HCT116 (cell line): ENCODE results near the gene OVOL3. TPM values are rescaled to one million over a fixed set of nuclear protein-coding genes. Genes with fewer than 3 reads are reported as not detected.

Source experiments
- ATAC-seq: fragments of 200-7000 bp; cut with Tn5 transposase; 2 replicates; pipeline ENCODE4 v1.9.1; 2020; ENCODE audit warnings: mild to moderate bottlenecking, moderate library complexity
- BruUV-seq: library from RNA; stranded (reverse); fragments of 400-500 nt; replicated peaks from 2 replicates; lab custom pipeline; 2021; lab: Mats Ljungman, UMichigan
- CTCF ChIA-PET: fragments of 300-600 bp; sonication (Branson Sonifier 250); formaldehyde crosslinking; loops from one replicate; lab custom pipeline; 2021; ENCODE audit warnings: antibody characterized with exemption; lab: Charles Lee
- POLR2A ChIA-PET: fragments of 300-600, 350-600 bp; sonication (Branson Sonifier 250); formaldehyde crosslinking; loops from one replicate; lab custom pipeline; 2021; ENCODE audit warnings: antibody characterized with exemption; lab: Charles Lee
- RAD21 ChIA-PET, 2 experiments: fragments of 300-600 bp; sonication (Branson Sonifier 250); formaldehyde crosslinking; loops; one replicate each; lab custom pipeline; 2023; ENCODE audit warnings: low total read pairs in 2 of 2; ENCODE audit not compliant: uncharacterized antibody in 2 of 2, unreplicated experiment in 2 of 2, low non-redundant PET in 1 of 2; lab: Charles Lee
- DNase-seq: peaks from one replicate; pipeline ENCODE4 v3.0.0-alpha.2; 2010; ENCODE audit warnings: low read depth, low spot score
- H2AFZ ChIP-seq: fragments of 200-600 bp; shearing (Covaris generic), sonication (generic); 2 replicates; pipeline ENCODE4 v1.6.1; 2017; ENCODE audit warnings: low read depth, mixed run types, mixed read lengths, antibody characterized with exemption, low read length; ENCODE audit not compliant: poor library complexity, severe bottlenecking
- H3K27ac ChIP-seq: 2 replicates; pipeline ENCODE4 v1.5.1; 2012; ENCODE audit warnings: low read depth, low read length
- H3K27me3 ChIP-seq: fragments of 200-600 bp; sonication (generic); 2 replicates; pipeline ENCODE4 v1.6.1; 2016; ENCODE audit warnings: mixed run types, low read length, mixed read lengths; ENCODE audit not compliant: insufficient read depth
- H3K36me3 ChIP-seq, 2 experiments: fragments of 200-500 bp in 1 of 2; fragments of 200-600 bp in 1 of 2; sonication (Bioruptor generic) in 1 of 2; sonication (generic) in 1 of 2; 2 replicates each; pipeline versions ENCODE4 v1.5.1 to v1.6.1; 2014 to 2016; ENCODE audit warnings: low read length in 2 of 2, inconsistent platforms in 1 of 2, mixed read lengths in 1 of 2, mixed run types in 1 of 2; ENCODE audit not compliant: insufficient read depth in 2 of 2, control insufficient read depth in 1 of 2
- H3K4me1 ChIP-seq, 2 experiments: fragments of 200-600 bp in 1 of 2; sonication (generic) in 1 of 2; 2 replicates each; pipeline versions ENCODE4 v1.5.1 to v1.6.1; 2012 to 2017; ENCODE audit warnings: low read length in 2 of 2, inconsistent platforms in 1 of 2, mild to moderate bottlenecking in 1 of 2, mixed read lengths in 1 of 2, mixed run types in 1 of 2, moderate library complexity in 1 of 2; ENCODE audit not compliant: insufficient read depth in 2 of 2, control insufficient read depth in 1 of 2
- H3K4me2 ChIP-seq: fragments of 200-600 bp; sonication (generic); 2 replicates; pipeline ENCODE4 v1.6.1; 2017; ENCODE audit warnings: mixed run types, low read length, mixed read lengths
- H3K4me3 ChIP-seq, 2 experiments: fragments of 200-600 bp in 1 of 2; sonication (generic) in 1 of 2; replicated peaks in 1 of 2; 2 replicates each; pipeline ENCODE4 v1.5.1; 2011 to 2016; ENCODE audit warnings: low read length in 2 of 2, control low read depth in 1 of 2, low read depth in 1 of 2, mild to moderate bottlenecking in 1 of 2, mixed read lengths in 1 of 2, mixed run types in 1 of 2
- H3K79me2 ChIP-seq: fragments of 200-600 bp; sonication (generic); 2 replicates; pipeline ENCODE4 v1.6.1; 2017; ENCODE audit warnings: mild to moderate bottlenecking, mixed run types, low read length, moderate library complexity, mixed read lengths; ENCODE audit not compliant: insufficient read depth
- H3K9ac ChIP-seq: fragments of 200-600 bp; sonication (generic); 2 replicates; pipeline ENCODE4 v1.6.1; 2016; ENCODE audit warnings: low read length, mixed read lengths
- H3K9me2 ChIP-seq: fragments of 200-600 bp; sonication (generic), shearing (Covaris generic); 2 replicates; pipeline ENCODE4 v1.6.1; 2017; ENCODE audit warnings: mixed run types, mild to moderate bottlenecking, moderate library complexity; ENCODE audit not compliant: insufficient read depth
- H3K9me3 ChIP-seq, 2 experiments: fragments of 200-500 bp in 1 of 2; fragments of 200-600 bp in 1 of 2; sonication (Bioruptor generic) in 1 of 2; sonication (generic) in 1 of 2; 2 replicates each; pipeline ENCODE4 v1.6.1; 2014 to 2017; ENCODE audit warnings: low read length in 2 of 2, mixed read lengths in 2 of 2, inconsistent platforms in 1 of 2, low read depth in 1 of 2, mild to moderate bottlenecking in 1 of 2, mixed run types in 1 of 2, moderate library complexity in 1 of 2; ENCODE audit not compliant: control insufficient read depth in 1 of 2, insufficient read depth in 1 of 2
- H4K20me1 ChIP-seq: fragments of 200-600 bp; sonication (generic), shearing (Covaris generic); 2 replicates; pipeline ENCODE4 v1.6.1; 2017; ENCODE audit warnings: mixed run types, mild to moderate bottlenecking, moderate library complexity; ENCODE audit not compliant: insufficient read depth
- EGR1 ChIP-seq: IDR thresholded peaks from 2 replicates; pipeline ENCODE4 v1.6.1; 2012; ENCODE audit warnings: low read depth
- EZH2phosphoT487 ChIP-seq: fragments of 200-600 bp; IDR thresholded peaks from 2 replicates; pipeline ENCODE4 v1.6.1; 2018; ENCODE audit warnings: antibody characterized with exemption, borderline replicate concordance
- FOSL1 ChIP-seq: IDR thresholded peaks from 2 replicates; pipeline ENCODE4 v1.6.1; 2012; ENCODE audit warnings: low read depth
- JUND ChIP-seq: IDR thresholded peaks from 2 replicates; pipeline ENCODE4 v1.6.1; 2012
- MAX ChIP-seq: IDR thresholded peaks from 2 replicates; pipeline ENCODE4 v1.6.1; 2012
- POLR2AphosphoS5 ChIP-seq: IDR thresholded peaks from 2 replicates; pipeline ENCODE4 v1.6.1; 2011; ENCODE audit warnings: mild to moderate bottlenecking, low read depth, low read length, moderate library complexity
- SP1 ChIP-seq: IDR thresholded peaks from 2 replicates; pipeline ENCODE4 v1.6.1; 2012; ENCODE audit warnings: low read depth
- YY1 ChIP-seq: IDR thresholded peaks from 2 replicates; pipeline ENCODE4 v1.6.1; 2011; ENCODE audit warnings: low read length, low read depth, moderate library complexity, mild to moderate bottlenecking; ENCODE audit not compliant: insufficient replicate concordance; ENCODE audit errors: extremely low read depth
- ZBTB33 ChIP-seq: IDR thresholded peaks from 2 replicates; pipeline ENCODE4 v1.6.1; 2011; ENCODE audit warnings: mild to moderate bottlenecking, low read length, moderate library complexity; ENCODE audit not compliant: insufficient replicate concordance; ENCODE audit errors: extremely low read depth
- ZFX ChIP-seq: fragments of 450-650 bp; IDR thresholded peaks from 2 replicates; pipeline ENCODE4 v1.6.1; 2017
- intact Hi-C: fragments of 100-400 bp; cut with micrococcal nuclease; formaldehyde crosslinking; loops from 2 replicates; pipeline ENCODE4 v1.10.0; 2022
- total RNA-seq: library from RNA; stranded (reverse); gene quantifications from one replicate; pipeline ENCODE4 v1.2.1, GENCODE V29; 2021; ENCODE audit not compliant: unreplicated experiment

Gene OVOL3
- total RNA-seq, 1 experiment from 2014 or later, result not detected

- POLR2A ChIA-PET, result interaction anchor here (1.6 to 1.9 kb wide), 2 partner anchors 9 to 22 kb away, joined by 4 to 14 read pairs; partner anchors contain the start of genes POLR2I and TBCB
- Histone ChIP-seq H3K27ac (peak overlapping the region; percentile 98), H3K4me1 (peaks cover 66 to 85% of the 10 kb centered on the region in 2 experiments), H3K4me2 (peak overlapping the region; percentile 92), H3K9ac (peak overlapping the region; percentile 77), H3K79me2 (peaks cover 19% of the 10 kb centered on the region), H3K36me3 (peaks cover under 1 to 3% of the 10 kb centered on the region in 2 experiments; a peak in 2 of 4 replicates), H3K4me3 (peak overlapping the region; percentile 36 to 55), H2AFZ (no peak overlapping the region), H3K9me2 (no peaks in the 10 kb centered on the region), H3K9me3 (no peaks in the 10 kb centered on the region), H3K27me3 (no peaks in the 10 kb centered on the region), H4K20me1 (peaks cover 6% of the 10 kb centered on the region; the same call in 1 of the 2 replicates)
- CTCF ChIA-PET, result no interaction called here
- RAD21 ChIA-PET, result interaction anchor here in 1 of 2 experiments (1.9 kb wide), 1 partner anchor 9 kb away, joined by 4 read pairs; no protein-coding TSS in a partner anchor
- ATAC-seq (peak; percentile 39), DNase-seq (peak; percentile 77)
- intact Hi-C loops, result loop anchor here (10.0 kb wide), 1 partner anchor 1078 kb away; the partner anchor contains the start of genes ZNF383 and ZNF585B
- no TSS peak for BruUV-seq
- TF ChIP-seq ZFX (no peak), FOSL1 (peak; percentile 76), POLR2AphosphoS5 (peak; percentile 67), YY1 (no peak), EGR1 (no peak), JUND (peak; percentile 73), EZH2phosphoT487 (no peak), SP1 (peak; percentile 60), MAX (peak; percentile 9; the same call in 1 of the 2 replicates), ZBTB33 (no peak)
These were observed 26.2 kb downstream of the OVOL3 start for GRCh38 chr19:36136964-36137686.
